ENCODE results near the gene KIAA0319L. TPM values are rescaled to one million over a fixed set of nuclear protein-coding genes. Genes with fewer than 3 reads are reported as not detected.

The KIAA0319L gene
- total RNA-seq, 1 experiment from 2014 or later, result 72.6 TPM

GRCh38 chr1:35432231-35432630, 125.0 kb downstream of the KIAA0319L start:
- no peak overlapping the region for H3K27ac Mint-ChIP-seq (ENCODE audit: unreplicated experiment)
- peaks cover 51% of the 10 kb centered on the region for H3K36me3 Mint-ChIP-seq (ENCODE audit: insufficient read depth, unreplicated experiment)
- BruUV-seq (replicated peaks), result no TSS peak

GRCh38 chr1:35431173-35431599, 126.0 kb downstream of the KIAA0319L start:
- no peaks in the 10 kb centered on the region for H3K9me3 Mint-ChIP-seq (ENCODE audit: low read depth, unreplicated experiment)
- no peak overlapping the region for H3K4me3 Mint-ChIP-seq (ENCODE audit: low read depth, unreplicated experiment)
- intact Hi-C loops (cut with micrococcal nuclease; ENCODE audit: unreplicated experiment), result no loop called here
- TF ChIP-seq CTCF (IDR thresholded peaks at IDR 0.05; ENCODE audit: unreplicated experiment), result no peak
- H3K4me1 Mint-ChIP-seq (ENCODE audit: low read depth, unreplicated experiment), result no peaks in the 10 kb centered on the region
- CTCF ChIA-PET, result interaction anchor here (0.5 kb wide), 1 partner anchor 120 kb away, joined by 3 read pairs; no protein-coding TSS in a partner anchor
- no peak overlapping the region for H3K27ac Mint-ChIP-seq (ENCODE audit: unreplicated experiment)
- DNase-seq, result no peak
- peaks cover 44% of the 10 kb centered on the region for H3K36me3 Mint-ChIP-seq (ENCODE audit: insufficient read depth, unreplicated experiment)
- no TSS peak for BruUV-seq (replicated peaks)
- H3K27me3 Mint-ChIP-seq (ENCODE audit: unreplicated experiment), result no peaks in the 10 kb centered on the region

More at GRCh38 chr1:35432231-35432630, 125.0 kb downstream of the KIAA0319L start:
- Mint-ChIP-seq H3K9me3 (ENCODE audit: low read depth, unreplicated experiment) (no peaks in the 10 kb centered on the region), H3K27me3 (ENCODE audit: unreplicated experiment) (no peaks in the 10 kb centered on the region), H3K4me3 (ENCODE audit: low read depth, unreplicated experiment) (no peak overlapping the region), H3K4me1 (ENCODE audit: low read depth, unreplicated experiment) (no peaks in the 10 kb centered on the region)
- CTCF ChIA-PET, result no interaction called here
- DNase-seq, result no peak
- intact Hi-C loops (cut with micrococcal nuclease; ENCODE audit: unreplicated experiment), result no loop called here
- no peak for TF ChIP-seq CTCF (IDR thresholded peaks at IDR 0.05; ENCODE audit: unreplicated experiment)

- Mint-ChIP-seq H3K27me3 (ENCODE audit: unreplicated experiment) (no peaks in the 10 kb centered on the region), H3K9me3 (ENCODE audit: low read depth, unreplicated experiment) (no peaks in the 10 kb centered on the region), H3K4me3 (ENCODE audit: low read depth, unreplicated experiment) (no peak overlapping the region), H3K27ac (ENCODE audit: unreplicated experiment) (no peak overlapping the region), H3K4me1 (ENCODE audit: low read depth, unreplicated experiment) (no peaks in the 10 kb centered on the region), H3K36me3 (ENCODE audit: insufficient read depth, unreplicated experiment) (peaks cover 40% of the 10 kb centered on the region)
- CTCF ChIA-PET, result interaction anchor here (0.5 kb wide), 1 partner anchor 120 kb away, joined by 3 read pairs; no protein-coding TSS in a partner anchor
- no TSS peak for BruUV-seq (replicated peaks)
- no peak for TF ChIP-seq CTCF (IDR thresholded peaks at IDR 0.05; ENCODE audit: unreplicated experiment)
- intact Hi-C loops (cut with micrococcal nuclease; ENCODE audit: unreplicated experiment), result no loop called here
- DNase-seq, result no peak
These were observed 126.4 kb downstream of the KIAA0319L start for GRCh38 chr1:35430762-35431161.

GRCh38 chr1:35428360-35428759, 128.8 kb downstream of the KIAA0319L start:
- H3K4me3 Mint-ChIP-seq (ENCODE audit: low read depth, unreplicated experiment), result no peak overlapping the region
- H3K27ac Mint-ChIP-seq (ENCODE audit: unreplicated experiment), result no peak overlapping the region
- no peaks in the 10 kb centered on the region for H3K4me1 Mint-ChIP-seq (ENCODE audit: low read depth, unreplicated experiment)
- H3K36me3 Mint-ChIP-seq (ENCODE audit: insufficient read depth, unreplicated experiment), result peaks cover 44% of the 10 kb centered on the region
- no peak for TF ChIP-seq CTCF (IDR thresholded peaks at IDR 0.05; ENCODE audit: unreplicated experiment)
- H3K27me3 Mint-ChIP-seq (ENCODE audit: unreplicated experiment), result no peaks in the 10 kb centered on the region
- no TSS peak for BruUV-seq (replicated peaks)
- no peak for DNase-seq
- H3K9me3 Mint-ChIP-seq (ENCODE audit: low read depth, unreplicated experiment), result no peaks in the 10 kb centered on the region
- intact Hi-C loops (cut with micrococcal nuclease; ENCODE audit: unreplicated experiment), result no loop called here
- CTCF ChIA-PET, result no interaction called here

Data from Calu3 (cell line).